ENCODE measurements around the gene ABLIM2.

Gene ABLIM2

DNA sequence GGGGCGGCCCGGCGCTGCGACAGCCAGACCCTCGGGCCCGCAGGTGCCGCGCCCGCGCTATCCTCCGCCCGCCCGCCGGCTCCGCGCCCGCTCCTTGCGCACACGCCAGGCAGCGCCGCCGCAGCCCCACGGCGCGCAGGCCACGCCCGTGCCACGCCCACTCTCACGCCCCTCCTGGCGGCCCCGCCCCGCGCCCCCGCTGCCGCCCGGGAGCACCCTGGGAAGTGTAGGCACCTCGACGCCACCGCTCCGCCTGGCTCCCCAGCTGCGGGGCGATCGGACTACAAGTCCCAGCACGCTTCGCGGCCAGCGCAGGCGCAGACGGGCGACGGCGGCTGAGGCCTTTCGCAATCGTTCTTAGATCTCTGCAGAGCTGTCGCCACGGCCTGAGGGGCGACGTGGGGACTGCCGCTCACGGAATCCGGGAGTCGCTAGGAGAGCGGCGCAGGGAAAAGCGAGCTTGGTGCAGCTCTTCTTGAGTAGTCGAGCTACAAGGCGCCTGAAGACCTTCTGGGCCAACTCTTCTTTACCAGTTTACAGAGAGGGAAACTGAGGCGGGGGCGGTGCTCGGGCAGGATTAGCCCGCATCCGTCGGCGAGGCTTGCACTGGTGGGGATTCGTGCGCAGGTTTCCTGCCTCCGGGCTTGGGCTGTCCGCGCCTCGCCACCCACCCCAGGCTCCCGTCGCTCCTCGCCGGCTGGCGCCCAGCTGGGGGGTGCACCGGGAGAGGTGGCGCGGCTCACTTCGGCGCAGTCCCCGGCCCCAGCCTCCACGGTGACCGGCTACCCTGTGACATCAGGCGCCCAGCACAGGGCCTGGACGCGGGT, at the start of gene ABLIM2:
Gene ABLIM2, minus strand, starts transcription at position 104 of the 827 bp plus-strand sequence. CDS start 124 bp downstream, outside the sequence.
- peak; percentile 95 to 97 for DNase-seq

GRCh38 chr4:8207314-8207713, 48.7 kb upstream of the ABLIM2 start:
- DNase-seq: no peak

GRCh38 chr4:8205749-8206611, 47.4 kb upstream of the ABLIM2 start:
- peak; percentile 34 to 37 for DNase-seq

- DNase-seq: peak; percentile 20 to 26
These were observed 46.7 kb upstream of the ABLIM2 start for GRCh38 chr4:8205241-8205707.

DNA sequence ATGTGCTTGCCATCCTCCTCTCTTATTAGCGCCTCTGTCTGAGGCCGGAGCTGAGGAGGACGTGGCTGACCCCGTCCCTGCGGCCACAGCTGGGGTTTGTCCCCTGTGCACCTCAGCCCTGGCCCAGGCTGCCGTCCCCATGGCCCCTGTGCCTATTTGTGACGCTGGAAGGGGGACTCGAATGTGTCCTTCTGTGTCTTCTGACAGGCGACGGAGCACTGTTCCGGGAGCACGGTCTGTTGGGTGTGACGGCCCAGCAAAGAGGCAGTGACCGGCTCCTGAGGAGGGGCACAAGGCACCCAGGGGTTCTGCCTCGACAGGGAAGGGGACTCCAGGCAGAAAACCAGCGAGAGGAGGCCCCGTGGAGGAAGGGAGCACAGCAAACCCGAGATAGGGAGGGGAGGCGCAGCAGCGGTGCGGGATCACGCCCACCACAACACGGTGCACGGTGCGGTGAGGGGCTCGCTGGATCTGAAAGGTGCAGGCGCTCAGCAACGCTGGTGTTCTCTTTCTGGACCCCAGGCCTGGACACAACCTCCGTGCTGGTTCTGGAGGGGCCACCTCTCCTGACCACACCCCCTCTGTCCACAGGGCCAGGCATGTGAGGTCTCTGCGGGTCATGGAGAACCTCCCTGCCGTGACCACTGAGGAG, 46.1 kb upstream of the ABLIM2 start:
- DNase-seq: no peak

GRCh38 chr4:8203817-8204216, 45.2 kb upstream of the ABLIM2 start:
- no peak for DNase-seq

DNA sequence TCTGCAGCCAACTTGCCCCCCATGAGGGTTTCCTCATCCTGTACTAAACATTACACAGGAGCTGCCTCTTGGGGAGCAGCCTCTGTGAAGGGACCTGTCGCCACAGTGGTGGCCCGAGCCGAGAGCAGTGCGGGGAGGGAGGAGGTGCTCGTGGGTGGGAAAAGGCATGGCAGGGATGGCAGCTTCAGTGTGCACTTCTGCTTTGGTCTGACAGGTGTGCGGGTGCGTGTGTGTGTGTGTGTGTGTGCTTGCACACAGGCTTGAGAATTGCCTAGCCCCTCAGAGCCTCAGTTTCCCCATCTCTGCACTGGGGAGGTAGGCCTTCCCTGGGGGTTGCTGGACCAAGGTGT, 44.4 kb upstream of the ABLIM2 start:
- DNase-seq: no peak

DNA sequence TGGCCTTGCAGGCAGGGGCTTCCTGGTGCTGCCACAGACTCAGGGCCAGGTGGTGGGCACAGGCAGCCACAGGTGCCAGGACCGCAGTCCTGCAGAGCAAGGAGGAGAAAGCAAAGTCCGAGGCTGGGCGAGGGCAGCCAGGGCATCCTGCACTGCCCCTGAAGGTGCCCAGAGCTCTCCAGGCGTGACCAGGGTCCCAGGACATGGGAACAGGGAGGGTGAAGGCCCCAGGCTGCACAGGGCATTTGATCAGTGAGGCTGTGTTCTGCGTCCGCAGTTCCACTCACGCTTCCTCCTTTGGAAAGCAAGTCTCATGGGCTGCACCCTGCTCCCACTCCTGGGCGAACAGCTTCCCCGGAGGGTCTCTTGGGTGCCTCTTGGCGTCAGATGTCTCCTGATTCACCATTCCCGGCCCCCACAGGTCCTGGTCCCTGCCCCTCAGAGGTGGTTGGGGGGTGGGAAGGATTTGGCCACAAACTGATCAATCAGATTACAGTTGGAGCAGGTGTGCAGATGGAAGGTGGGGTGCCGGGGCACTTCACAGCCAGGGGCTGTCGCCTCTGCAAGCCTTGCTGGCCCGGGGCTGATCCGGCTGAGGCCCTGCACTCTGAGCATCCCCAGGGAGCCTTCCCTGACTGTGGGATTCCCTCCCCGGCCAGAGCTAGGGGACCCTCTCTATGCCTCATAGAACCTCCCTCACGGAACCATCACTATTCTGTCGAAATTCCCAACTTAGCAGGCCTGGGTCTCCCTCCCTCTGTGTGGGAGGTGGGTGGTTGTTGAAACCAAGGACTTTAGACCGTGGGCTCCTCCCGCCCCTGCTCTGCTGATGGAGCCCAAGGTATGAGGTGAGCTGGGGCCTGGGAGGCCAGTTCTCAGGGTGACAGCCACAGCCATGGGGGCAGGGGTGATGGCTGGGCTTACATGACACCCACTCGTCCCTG, 43.8 kb upstream of the ABLIM2 start:
- DNase-seq: no peak

DNA sequence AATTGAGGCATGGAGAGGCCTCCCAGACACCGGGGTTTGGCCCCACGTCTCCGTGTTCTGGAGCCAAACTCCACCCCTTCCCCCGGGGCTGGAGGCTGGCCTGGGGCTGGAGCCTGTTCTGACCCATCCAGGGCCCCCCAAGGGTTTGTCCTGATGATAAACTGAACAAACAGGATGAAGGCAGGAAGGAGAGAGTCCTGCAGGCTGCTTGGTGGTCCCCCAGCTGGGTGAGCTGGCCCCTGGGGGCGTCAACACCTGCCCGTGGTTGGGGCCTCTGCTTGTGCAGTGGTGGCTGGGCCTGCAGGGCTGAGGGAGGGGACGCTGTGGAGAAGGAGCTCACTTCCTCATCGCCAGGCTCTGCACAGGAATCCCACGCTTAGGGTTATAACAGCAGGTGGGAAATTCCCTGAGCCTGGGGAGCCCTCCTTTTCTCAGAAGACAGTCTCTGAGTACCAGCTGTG, 42.7 kb upstream of the ABLIM2 start:
- DNase-seq: peak; percentile 54 to 65

GRCh38 chr4:8200302-8200975, 41.8 kb upstream of the ABLIM2 start:
- DNase-seq: no peak

DNA sequence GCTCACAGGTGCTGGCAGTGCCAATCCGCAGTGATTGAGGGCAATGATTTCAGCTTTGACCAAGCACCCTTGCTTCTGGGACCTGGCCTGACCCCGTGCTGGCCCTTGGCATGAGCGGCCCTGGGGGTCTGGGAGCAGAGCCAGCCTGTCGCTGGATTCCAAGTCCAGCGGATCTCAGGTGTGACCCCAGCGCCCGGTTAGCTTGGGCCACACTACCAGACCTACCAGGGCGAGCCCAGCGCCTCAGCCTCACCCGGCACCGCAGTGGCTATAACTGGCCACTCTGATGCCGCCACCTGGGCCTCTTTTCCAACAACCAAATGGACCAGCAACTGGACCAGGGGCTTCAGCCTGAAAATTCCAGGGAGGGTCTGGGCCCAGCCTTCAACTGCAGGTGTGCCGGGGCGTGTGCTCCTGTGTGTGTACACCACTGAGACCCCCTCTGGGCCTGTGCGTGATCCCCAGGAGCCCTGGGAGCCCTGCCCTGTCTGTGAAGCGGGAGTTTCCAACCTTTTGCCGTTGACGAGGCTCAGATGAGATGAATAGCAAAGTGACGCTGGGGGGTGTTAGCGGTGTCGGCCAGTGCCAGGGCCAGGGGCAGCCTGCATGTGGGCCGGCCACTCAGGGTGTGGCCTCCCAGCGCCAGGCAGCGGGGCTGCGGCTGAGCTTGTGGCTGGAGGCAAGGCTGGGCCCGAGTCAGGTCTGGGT, 41.1 kb upstream of the ABLIM2 start:
- DNase-seq: no peak

- DNase-seq: peak; percentile 93 to 96
These were observed 40.4 kb upstream of the ABLIM2 start, which contains the start of gene SH3TC1 for GRCh38 chr4:8198906-8199593. Gene SH3TC1, plus strand, starts transcription at chr4:8199290. Its CDS starts 5,905 bp downstream, at chr4:8205195.

DNA sequence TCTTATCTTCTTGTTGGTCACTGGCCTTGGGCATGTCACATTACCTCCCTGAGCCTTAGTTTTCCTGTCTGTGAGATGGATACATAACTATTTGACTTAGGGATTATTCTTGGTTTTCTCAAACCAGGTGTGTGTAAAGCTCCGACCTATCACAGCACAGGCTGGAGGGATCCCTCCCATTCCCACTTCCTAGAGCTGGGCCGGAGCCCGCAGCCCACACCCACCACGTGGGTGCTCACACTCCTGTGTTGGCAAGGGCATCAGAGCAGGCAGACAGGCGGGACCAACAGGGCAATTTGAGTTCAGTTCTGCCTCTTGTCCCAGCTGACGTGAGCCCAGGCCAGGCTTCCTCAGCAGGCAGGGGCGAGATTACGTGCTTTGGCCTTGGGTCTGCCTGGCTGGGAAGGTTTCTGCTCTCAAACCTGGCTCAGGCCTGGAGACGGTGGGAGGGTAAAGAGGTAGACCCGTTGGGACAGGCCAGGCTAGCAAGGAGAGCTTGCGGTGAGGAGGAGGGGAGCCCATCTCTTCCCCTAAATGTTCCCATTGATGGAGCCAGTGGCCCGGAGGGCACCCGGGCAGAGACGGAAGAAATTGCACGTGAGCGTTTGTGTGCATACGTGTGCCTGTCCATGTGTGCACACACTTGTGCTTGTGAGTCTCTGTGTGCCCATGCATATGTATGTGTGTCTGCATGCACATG, 39.7 kb upstream of the ABLIM2 start:
- peak in 1 of 2 experiments; percentile 43 for DNase-seq

DNA sequence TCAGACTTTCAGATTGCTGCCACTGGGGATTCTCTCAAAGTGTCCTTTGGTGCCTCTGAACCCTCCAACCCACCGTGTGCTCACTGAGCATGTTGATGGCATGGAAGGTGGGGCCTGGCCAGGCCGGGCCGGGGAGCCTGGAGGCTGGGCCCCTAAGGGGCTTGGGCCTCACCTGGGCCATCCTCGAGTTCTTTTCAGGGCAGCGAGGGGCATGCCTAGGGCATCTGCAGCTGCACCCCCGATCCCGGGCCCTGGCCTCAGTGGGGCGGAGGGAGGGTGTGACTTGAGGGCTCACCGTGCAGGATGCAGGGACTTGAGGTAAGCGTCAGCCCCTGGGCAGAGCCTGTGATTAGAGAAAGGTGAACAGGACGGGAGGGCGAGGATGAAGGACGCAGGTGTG, 38.9 kb upstream of the ABLIM2 start:
- DNase-seq: no peak

- DNase-seq: no peak
These were observed 37.3 kb upstream of the ABLIM2 start for GRCh38 chr4:8195841-8196458.

GRCh38 chr4:8195431-8195830, 36.8 kb upstream of the ABLIM2 start:
- DNase-seq: no peak

DNA sequence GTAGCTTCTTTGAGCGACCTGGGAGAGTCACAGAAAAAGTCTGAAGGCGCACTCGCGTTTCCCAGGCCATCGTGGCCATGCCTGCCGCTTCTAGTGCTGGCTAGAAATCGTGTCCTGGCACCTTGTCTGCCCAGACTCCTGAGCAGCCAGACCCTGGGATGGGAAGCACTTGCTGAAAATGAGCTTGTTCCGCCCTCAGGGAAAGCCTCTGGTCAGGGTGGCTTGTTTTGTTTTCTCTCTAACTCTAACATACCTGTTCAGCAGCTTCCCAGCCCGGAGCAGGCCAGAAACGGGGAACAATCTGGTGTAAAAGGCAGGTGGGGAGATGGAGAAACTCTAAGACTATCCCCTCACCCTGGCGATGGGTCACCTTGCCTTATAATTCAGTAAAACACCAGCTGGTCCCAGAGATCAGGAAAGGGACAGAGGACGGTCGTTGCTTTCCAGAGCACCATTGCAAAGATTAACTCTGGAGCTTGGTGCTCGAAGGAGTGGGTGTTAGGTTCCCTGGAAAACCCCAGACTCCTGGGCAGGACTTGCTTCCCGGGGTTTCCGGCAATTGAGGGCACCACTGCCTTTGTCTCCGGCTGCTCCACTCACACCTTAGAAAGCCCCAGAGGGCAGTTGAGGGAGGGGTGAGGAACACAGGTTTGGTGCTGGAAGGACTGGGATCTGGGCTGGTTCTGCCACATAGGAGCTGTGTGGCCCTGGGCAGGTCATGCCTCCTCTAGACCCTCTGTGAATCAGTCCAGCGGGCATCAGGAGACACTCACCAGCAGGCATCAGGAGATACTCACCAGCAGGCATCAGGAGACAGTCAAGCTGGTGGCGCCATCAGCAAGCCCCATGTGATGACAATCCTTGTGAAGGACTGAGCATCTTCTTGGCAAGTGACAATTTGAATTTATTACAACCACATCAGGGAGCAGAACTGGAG, 36.0 kb upstream of the ABLIM2 start:
- no peak for DNase-seq
